SK-MEL-5 (cell line): Measurements from ENCODE around the gene GPX3. TPM values are rescaled to one million over a fixed set of nuclear protein-coding genes. Genes with fewer than 3 reads are reported as not detected.

Source experiments
- DNase-seq: peaks from one replicate; pipeline ENCODE4 v3.0.0-alpha.2; 2016; ENCODE audit warnings: low read depth, low spot score
- in situ Hi-C: cut with HindIII; loops from 2 replicates; pipeline ENCODE4 v1.10.0; 2016; ENCODE audit warnings: low sequenced_read_pairs, high pct_unique_total_duplicates, low pct_unique_long_range_greater_than_20kb
- total RNA-seq: library from RNA; depleted of rRNA; stranded (reverse); fragments of >200 nt; shearing (Covaris generic); gene quantifications from 2 replicates; pipeline ENCODE4 v1.2.3, GENCODE V29; 2014

Gene GPX3
- total RNA-seq, 1 experiment from 2014 or later = 1.2 TPM

DNA sequence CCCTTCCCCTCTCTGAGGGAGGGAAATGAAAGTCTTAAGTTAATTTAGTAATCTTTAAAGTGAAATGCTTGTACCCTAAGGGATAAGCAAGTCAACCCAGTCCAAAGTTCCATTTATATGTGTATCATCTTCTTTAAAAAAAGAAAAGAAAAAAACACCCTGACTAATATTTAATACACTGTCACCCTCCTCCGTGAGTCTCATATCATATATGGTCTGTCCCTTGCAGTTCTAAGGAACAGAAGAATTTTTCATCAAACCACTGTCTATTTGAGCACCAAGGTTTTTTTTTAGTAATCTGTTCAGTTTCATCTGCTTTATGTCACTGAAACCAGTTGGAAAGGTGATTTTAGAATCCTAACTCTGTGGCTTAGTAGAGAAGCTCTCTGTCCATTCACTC, 45.2 kb downstream of the GPX3 start:
- DNase-seq = no peak
- in situ Hi-C loops = no loop called here

GRCh38 chr5:151066920-151067319, 46.5 kb downstream of the GPX3 start:
- in situ Hi-C loops = no loop called here

GRCh38 chr5:151067632-151068432, 47.4 kb downstream of the GPX3 start:
- DNase-seq = no peak
- in situ Hi-C loops = no loop called here

More at GRCh38 chr5:151066920-151067319, 46.5 kb downstream of the GPX3 start:
- DNase-seq = no peak

DNA sequence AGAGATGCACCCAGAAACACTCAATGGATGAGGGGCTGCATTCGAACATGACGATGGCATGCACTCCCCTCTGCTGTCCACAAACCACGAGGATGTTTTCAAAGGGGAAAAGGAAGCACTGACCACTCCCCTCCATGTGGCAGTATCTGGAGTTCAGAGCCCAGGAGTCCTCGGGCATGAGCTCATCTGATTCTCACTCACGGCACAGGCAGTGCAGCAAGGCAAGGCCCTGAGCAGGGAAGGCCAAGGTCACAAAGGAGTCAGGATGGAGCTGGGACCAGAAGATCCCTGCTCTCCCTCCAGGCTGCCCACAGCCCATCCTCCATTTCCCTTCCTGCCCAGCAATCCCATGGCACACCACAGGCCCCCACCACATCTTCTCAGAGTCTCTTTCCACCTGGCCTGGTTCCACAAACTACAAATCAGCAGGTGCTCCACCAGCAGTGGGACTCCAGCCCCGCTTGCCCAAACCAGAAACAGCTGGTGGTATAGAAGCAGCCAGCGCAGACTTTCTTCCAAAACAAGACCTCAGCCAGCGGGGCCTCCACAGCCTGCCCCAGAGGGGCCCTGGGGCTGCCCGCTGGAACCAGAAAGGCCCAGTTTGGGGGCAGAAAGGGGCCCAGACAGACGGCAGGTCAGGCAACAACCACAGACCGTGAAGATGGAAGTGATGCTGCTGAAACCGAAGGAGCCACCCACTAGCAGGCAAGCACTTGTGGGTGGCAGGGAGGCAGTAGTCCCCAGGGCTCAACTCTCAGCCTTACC, 48.2 kb downstream of the GPX3 start:
- no peak for DNase-seq
- in situ Hi-C loops = no loop called here

GRCh38 chr5:151070449-151070848, 50.1 kb downstream of the GPX3 start:
- in situ Hi-C loops = no loop called here

GRCh38 chr5:151071021-151071420, 50.6 kb downstream of the GPX3 start:
- DNase-seq = no peak
- in situ Hi-C loops = no loop called here

More at GRCh38 chr5:151070449-151070848, 50.1 kb downstream of the GPX3 start:
- no peak for DNase-seq

GRCh38 chr5:151071848-151072629, 51.6 kb downstream of the GPX3 start:
- in situ Hi-C loops = no loop called here
- no peak for DNase-seq

DNA sequence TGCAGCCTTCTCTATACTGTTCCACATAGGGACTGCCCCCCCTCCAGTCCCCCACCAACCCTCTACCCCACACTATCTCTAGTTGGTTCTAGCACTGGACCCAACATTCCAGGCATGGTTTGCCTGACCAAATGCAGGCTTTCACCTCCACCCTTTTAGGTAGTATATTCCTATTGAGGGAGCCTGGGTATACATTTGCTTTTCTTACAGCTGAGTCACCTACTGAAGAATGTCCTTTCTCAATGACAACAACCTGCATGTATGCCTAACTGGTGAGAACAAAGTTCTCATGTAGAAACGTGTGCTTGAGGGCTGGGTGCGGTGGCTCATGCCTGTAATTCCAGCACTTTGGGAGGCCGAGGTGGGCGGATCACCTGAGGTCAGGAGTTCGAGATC, 52.2 kb downstream of the GPX3 start:
- in situ Hi-C loops = no loop called here
- DNase-seq = no peak

- in situ Hi-C loops = no loop called here
- DNase-seq = no peak
Measured at GRCh38 chr5:151073280-151073679, 52.9 kb downstream of the GPX3 start.

- no peak for DNase-seq
- in situ Hi-C loops = no loop called here
Measured at GRCh38 chr5:151074557-151074956, 54.2 kb downstream of the GPX3 start.

DNA sequence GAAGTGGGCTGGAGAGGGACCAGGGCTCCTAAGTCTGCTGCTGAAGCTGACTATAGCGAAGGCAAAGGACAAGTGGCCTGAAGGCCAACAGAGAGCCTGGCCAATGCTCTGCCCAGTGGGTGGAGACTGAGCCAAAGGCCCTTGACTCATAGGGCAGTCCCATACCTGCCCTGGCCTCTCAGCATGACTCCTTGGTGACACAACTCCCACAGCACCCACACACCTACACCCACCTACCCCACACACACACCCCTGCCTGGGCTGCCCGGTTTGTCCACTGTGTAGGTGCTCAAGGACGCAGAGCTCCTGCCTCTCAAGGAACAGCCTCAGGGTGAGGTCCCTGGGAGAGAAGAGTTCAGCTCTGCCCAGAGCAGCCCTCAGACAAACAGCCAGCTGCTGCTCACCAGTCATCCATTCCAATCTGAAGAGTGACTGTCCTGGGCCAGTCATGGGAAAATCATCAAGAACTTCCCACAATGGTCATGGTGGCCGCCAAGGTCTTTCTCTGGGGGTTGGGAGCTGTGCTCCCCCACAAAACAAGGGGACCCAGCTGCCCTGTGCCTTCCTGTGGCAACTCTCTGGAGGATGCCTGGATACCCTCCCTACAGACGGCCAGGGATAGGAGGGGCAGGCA, 55.4 kb downstream of the GPX3 start:
- no peak for DNase-seq
- in situ Hi-C loops = no loop called here

DNA sequence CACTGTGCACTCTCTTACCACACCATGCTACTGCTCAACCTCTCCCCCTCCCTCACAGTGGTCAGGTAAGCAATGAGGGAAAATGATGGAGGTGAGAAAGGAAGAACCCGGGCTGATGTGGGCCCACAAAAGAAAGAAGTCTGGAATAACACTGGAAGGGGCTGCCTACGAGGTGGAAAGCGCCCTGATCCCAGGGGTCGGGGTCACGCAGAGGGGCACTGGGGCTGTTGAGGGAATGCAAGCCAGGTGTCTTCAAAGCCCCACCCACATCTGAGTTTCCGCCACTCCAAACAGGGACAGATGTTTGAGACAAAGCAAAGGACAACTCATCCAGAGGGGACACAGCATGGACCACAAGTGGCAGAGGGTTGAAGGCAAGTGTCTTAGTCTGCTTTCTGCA, 56.2 kb downstream of the GPX3 start:
- no peak for DNase-seq
- in situ Hi-C loops = no loop called here

GRCh38 chr5:151077419-151077818, 57.0 kb downstream of the GPX3 start:
- in situ Hi-C loops = no loop called here
- no peak for DNase-seq

DNA sequence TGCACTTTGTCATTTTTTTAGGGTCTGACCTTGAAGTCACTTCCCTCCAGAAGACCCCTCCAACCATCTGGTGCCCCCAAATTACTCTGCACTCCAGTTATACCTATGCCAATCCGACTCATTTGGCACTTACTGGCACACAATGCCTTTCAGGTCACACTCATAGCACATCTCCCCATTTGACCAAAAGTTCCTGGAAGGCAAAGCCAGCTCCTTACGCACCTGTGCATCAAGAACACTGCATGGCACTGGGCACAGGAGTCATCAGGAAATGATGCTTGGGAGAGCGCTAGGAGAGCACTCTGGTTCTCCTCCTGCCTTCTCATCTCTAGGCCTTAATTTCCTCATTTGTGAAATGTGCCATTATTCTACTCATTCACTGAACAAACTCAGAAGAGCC, 57.6 kb downstream of the GPX3 start:
- in situ Hi-C loops = no loop called here
- DNase-seq = no peak
